Natural killer cell treated with Interleukin-12 subunit alpha and Interleukin-12 subunit beta and Interleukin-15 and Interleukin-18, amount 100 ng/mL, for 72 hours (primary cell): ENCODE data around the gene STEAP2. TPM values are rescaled to one million over a fixed set of nuclear protein-coding genes. Genes with fewer than 3 reads are reported as not detected.

Source experiments
- ATAC-seq, 2 donors: fragments of 150-1000 bp; cut with Tn5 transposase in 1 of 2; sonication (Bioruptor Pico), chemical (Tn5 transposase) in 1 of 2; 2 replicates each; pipeline ENCODE4 v1.10.0; 2021
- DNase-seq: peaks from one replicate; pipeline ENCODE4 v3.0.0; 2022; ENCODE audit warnings: low spot score
- H3K27ac Mint-ChIP-seq, 2 donors: 1 replicate in 1 of 2; 2 replicates in 1 of 2; pipeline ENCODE4 v1.8.0; 2022; ENCODE audit warnings: mixed read lengths in 2 of 2, mild to moderate bottlenecking in 1 of 2, moderate library complexity in 1 of 2
- H3K27me3 Mint-ChIP-seq, 2 donors: 1 replicate in 1 of 2; 2 replicates in 1 of 2; pipeline ENCODE4 v1.8.0; 2022; ENCODE audit warnings: mixed read lengths in 2 of 2
- H3K36me3 Mint-ChIP-seq: one replicate; pipeline ENCODE4 v1.8.0; 2022; ENCODE audit warnings: mixed read lengths
- H3K4me1 Mint-ChIP-seq, 2 donors: 1 replicate in 1 of 2; 2 replicates in 1 of 2; pipeline ENCODE4 v1.8.0; 2022; ENCODE audit warnings: low read depth in 2 of 2, mixed read lengths in 2 of 2, mild to moderate bottlenecking in 1 of 2
- H3K4me3 Mint-ChIP-seq: one replicate; pipeline ENCODE4 v1.8.0; 2022; ENCODE audit warnings: mixed read lengths
- H3K9me3 Mint-ChIP-seq: 2 replicates; pipeline ENCODE4 v1.8.0; 2022; ENCODE audit warnings: mixed read lengths
- total RNA-seq, 2 donors: library from RNA; stranded (reverse); gene quantifications; one replicate each; pipeline ENCODE4 v1.2.3, GENCODE V29; 2022

The STEAP2 gene
- total RNA-seq, 2 donors from 2014 or later: 1.8 to 3.1 TPM

DNA sequence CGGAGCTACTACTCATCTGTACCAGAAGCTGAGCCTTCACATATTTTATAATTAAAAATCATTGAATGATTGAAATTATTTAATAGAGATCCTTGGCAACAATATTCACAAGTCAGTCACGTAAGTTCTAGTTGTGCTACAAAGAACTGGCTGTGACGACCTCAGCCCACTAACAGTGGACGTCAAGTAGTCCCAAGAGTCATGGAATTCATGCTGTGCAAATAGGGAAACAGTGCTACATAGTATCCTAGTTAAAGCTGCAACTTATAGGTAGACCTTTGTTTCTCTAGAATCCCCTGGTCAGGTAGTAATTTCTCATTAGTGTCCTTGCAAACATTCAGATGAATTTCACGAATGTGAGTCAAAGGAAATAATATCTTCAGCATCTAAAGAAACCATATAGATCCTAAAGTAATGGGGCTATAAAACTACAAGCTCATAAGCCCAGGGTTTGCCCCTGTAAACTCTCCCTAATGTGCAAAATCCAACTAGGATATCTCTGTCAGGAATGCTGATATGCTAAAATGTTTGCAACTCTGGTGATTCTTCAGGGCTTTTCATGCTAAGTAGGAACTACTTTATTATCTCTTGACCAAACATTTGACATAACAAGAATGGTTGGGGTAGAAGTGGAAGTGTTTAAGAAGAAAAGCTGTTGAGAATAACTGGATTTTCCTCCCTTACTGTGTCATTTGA, 64.6 kb downstream of the STEAP2 start:
- no peak for ATAC-seq
- Mint-ChIP-seq H3K9me3 (no peaks in the 10 kb centered on the region), H3K4me3 (no peak overlapping the region), H3K36me3 (no peaks in the 10 kb centered on the region), H3K4me1 (no peaks in the 10 kb centered on the region), H3K27ac (no peak overlapping the region), H3K27me3 (peaks cover 0 to 6% of the 10 kb centered on the region in 2 donors)
- no peak for DNase-seq

Other genes starting within 250 kb of the STEAP2 start
- 10 to 100 TPM; 13.2 to 37.2 TPM for gene STEAP1, start 57.3 kb upstream of the STEAP2 start, total RNA-seq
- under 1 TPM; 0.21 to 0.33 TPM for gene CFAP69, start 33.4 kb downstream of the STEAP2 start, total RNA-seq
- gene FAM237B, start 109.6 kb downstream of the STEAP2 start, total RNA-seq: not detected
- gene GTPBP10, start 135.0 kb downstream of the STEAP2 start, total RNA-seq: 10 to 100 TPM; 17.9 to 28.9 TPM
- gene CLDN12, start 191.7 kb downstream of the STEAP2 start, total RNA-seq: 1 to 10 TPM; 4.4 to 5.2 TPM